HG03439 (cell line): Measurements from ENCODE around the gene PGS1.

Experiments
- ATAC-seq: cut with Tn5 transposase; IDR thresholded peaks from one replicate; pipeline ENCODE4 v1.9.1; 2021; ENCODE audit warnings: mild to moderate bottlenecking, moderate library complexity; ENCODE audit not compliant: unreplicated experiment

The PGS1 gene

GRCh38 chr17:78362232-78362631 lies 16.2 kb upstream of the PGS1 start:
- ATAC-seq, result no peak

- no peak for ATAC-seq
These were observed 15.8 kb upstream of the PGS1 start for GRCh38 chr17:78362671-78363070.

GRCh38 chr17:78364436-78365281 lies 13.8 kb upstream of the PGS1 start:
- no peak for ATAC-seq

- ATAC-seq, result no peak
These were observed 12.8 kb upstream of the PGS1 start for GRCh38 chr17:78365561-78366108.

- ATAC-seq, result no peak
These were observed 12.2 kb upstream of the PGS1 start for GRCh38 chr17:78366109-78366848.

- ATAC-seq, result no peak
These were observed 11.3 kb upstream of the PGS1 start for GRCh38 chr17:78367193-78367592.

- no peak for ATAC-seq
These were observed 10.1 kb upstream of the PGS1 start for GRCh38 chr17:78368348-78368747.

GRCh38 chr17:78368854-78369495 lies 9.5 kb upstream of the PGS1 start:
- no peak for ATAC-seq

GRCh38 chr17:78369791-78370381 lies 8.6 kb upstream of the PGS1 start:
- ATAC-seq, result no peak

GRCh38 chr17:78371056-78371455 lies 7.4 kb upstream of the PGS1 start:
- ATAC-seq, result no peak

GRCh38 chr17:78372841-78373240 lies 5.6 kb upstream of the PGS1 start:
- no peak for ATAC-seq

GRCh38 chr17:78374189-78374588 lies 4.3 kb upstream of the PGS1 start:
- ATAC-seq, result no peak

GRCh38 chr17:78374631-78375274 lies 3.7 kb upstream of the PGS1 start:
- no peak for ATAC-seq

- no peak for ATAC-seq
These were observed 2.9 kb upstream of the PGS1 start for GRCh38 chr17:78375401-78376151.

- ATAC-seq, result no peak
These were observed 2.3 kb upstream of the PGS1 start for GRCh38 chr17:78376161-78376560.

GRCh38 chr17:78377858-78378224 lies 608 bp upstream of the PGS1 start:
- no peak for ATAC-seq

- ATAC-seq, result no peak
These were observed 662 bp downstream of the PGS1 start for GRCh38 chr17:78379131-78379491.

- ATAC-seq, result no peak
These were observed 1.9 kb downstream of the PGS1 start for GRCh38 chr17:78380370-78380769.

- no peak for ATAC-seq
These were observed 3.3 kb downstream of the PGS1 start for GRCh38 chr17:78381601-78382232.
